Fibroblast of the aortic adventitia (primary cell): ENCODE data around the gene TRAM2. TPM values are rescaled to one million over a fixed set of nuclear protein-coding genes. Genes with fewer than 3 reads are reported as not detected.

ENCODE experiments used
- DNase-seq: peaks from one replicate; pipeline ENCODE4 v3.0.0-alpha.2; 2010; ENCODE audit warnings: low read depth
- H3K4me3 ChIP-seq: 2 replicates; pipeline ENCODE4 v1.5.1; 2011; ENCODE audit warnings: low read depth, mild to moderate bottlenecking, control low read depth, low read length, moderate library complexity
- total RNA-seq: library from RNA; depleted of rRNA; stranded (reverse); fragments of >200 nt; gene quantifications from 2 replicates; pipeline ENCODE4 v1.2.3, GENCODE V29; 2012; ENCODE audit warnings: low replicate concordance
- TF ChIP-seq, protein P1 (sequence below): IDR thresholded peaks from 2 replicates; pipeline ENCODE4 v1.5.1; 2011; ENCODE audit warnings: mild to moderate bottlenecking, low read length, control low read depth, inconsistent platforms; ENCODE audit not compliant: insufficient read depth

Gene TRAM2
- total RNA-seq, 1 donor: 128 TPM

DNA sequence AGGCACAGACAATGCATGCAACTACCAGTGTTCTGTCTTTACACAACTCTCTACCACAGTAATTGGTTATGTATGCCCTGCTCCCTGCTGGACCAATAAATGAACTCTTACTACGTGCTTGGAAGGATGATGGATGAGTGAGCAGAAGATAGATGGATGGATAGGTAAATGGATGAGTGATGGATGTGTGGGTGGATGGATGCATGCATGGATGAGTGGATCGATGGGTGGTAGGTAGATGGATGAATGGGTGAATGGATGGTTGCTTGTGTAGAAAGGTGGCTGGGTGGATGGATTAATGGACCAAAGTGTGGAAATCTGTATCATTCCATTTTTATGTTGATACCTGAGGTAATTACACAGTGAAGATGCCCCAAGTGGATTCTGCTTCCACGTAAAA, 10.1 kb upstream of the TRAM2 start:
- H3K4me3 ChIP-seq: no peak overlapping the region
- TF ChIP-seq, protein P1, sequence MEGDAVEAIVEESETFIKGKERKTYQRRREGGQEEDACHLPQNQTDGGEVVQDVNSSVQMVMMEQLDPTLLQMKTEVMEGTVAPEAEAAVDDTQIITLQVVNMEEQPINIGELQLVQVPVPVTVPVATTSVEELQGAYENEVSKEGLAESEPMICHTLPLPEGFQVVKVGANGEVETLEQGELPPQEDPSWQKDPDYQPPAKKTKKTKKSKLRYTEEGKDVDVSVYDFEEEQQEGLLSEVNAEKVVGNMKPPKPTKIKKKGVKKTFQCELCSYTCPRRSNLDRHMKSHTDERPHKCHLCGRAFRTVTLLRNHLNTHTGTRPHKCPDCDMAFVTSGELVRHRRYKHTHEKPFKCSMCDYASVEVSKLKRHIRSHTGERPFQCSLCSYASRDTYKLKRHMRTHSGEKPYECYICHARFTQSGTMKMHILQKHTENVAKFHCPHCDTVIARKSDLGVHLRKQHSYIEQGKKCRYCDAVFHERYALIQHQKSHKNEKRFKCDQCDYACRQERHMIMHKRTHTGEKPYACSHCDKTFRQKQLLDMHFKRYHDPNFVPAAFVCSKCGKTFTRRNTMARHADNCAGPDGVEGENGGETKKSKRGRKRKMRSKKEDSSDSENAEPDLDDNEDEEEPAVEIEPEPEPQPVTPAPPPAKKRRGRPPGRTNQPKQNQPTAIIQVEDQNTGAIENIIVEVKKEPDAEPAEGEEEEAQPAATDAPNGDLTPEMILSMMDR: no peak
- no peak for DNase-seq

DNA sequence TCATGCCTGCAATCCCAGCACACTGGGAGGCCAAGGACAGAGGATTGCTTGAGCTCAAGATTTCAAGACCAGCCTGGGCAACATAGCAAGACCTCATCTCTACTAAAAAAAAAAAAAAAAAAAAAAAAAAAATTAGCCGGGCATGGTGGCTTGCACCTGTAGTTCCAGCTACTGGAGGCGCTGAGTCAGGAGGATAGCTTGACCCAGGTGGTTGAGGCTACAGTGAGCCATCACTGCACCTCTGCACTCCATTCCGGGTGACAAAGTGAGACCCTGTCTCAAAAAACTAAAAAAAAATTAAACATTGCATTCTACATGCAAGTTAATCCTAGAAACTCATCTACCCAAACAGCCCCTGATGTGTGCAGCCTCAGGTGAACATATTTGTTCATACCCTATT, 7.3 kb upstream of the TRAM2 start:
- DNase-seq: no peak
- TF ChIP-seq, protein P1: no peak
- H3K4me3 ChIP-seq: no peak overlapping the region

DNA sequence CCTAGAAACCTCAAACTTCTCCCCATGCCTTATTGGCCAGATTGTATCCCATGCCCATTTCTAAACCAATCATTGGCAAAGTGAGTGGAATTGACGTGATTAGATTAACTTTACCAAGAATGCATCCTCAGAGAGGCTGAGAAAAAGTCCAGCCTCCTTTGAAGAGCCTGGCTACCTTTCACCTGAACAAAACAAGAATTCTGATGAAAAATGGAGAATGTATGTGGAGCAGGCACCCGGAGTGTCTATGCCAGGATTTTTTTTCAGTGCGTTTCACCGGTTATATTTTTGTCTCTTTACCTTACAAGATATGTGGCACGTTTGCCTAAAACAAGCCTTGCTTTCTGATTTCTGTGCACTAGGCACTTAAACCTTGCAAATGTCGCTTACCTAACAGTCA, 6.1 kb upstream of the TRAM2 start:
- TF ChIP-seq, protein P1: no peak
- DNase-seq: no peak

DNA sequence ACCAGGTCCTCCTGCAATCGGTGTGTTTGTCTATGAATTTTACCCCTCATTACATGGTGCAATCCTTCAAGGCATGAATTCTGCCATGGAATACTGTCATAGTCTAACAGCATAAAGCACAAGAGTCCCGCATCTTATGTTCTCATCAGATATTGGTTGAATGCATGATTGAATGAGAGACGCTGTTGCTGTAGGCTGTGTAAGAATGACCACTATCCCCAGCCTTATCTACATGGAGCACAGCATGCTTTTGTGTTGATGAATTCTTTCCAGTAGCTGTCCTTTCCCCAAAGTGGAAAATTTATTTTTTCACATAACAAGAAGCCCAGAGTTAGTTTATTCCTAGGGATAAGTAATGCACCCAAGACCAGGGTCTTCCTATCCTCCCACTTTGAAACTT, 5.6 kb upstream of the TRAM2 start:
- no peak for DNase-seq
- TF ChIP-seq, protein P1: no peak
- no peak overlapping the region for H3K4me3 ChIP-seq

More for the DNA sequence above, 6.1 kb upstream of the TRAM2 start:
- H3K4me3 ChIP-seq: no peak overlapping the region

DNA sequence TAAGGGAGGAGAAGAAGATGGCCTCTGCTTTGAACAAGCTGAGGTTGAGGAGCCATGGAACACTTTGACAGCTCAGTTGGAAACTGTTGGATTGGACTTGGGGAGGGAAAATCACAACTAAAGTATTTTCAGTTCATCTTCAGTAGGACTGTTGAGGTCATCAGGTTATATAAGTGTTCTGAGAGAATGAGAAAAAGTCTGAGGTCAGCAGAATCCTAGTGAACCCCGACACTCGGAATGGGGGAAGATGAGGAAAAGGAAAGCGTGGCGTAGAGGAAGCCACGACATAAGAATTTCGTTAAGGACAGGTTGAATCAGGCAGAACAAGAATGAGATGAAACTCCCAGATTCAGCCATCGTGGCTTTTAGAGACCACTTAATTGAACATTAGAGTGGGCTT, 4.0 kb upstream of the TRAM2 start:
- H3K4me3 ChIP-seq: no peak overlapping the region
- TF ChIP-seq, protein P1: no peak
- DNase-seq: no peak

DNA sequence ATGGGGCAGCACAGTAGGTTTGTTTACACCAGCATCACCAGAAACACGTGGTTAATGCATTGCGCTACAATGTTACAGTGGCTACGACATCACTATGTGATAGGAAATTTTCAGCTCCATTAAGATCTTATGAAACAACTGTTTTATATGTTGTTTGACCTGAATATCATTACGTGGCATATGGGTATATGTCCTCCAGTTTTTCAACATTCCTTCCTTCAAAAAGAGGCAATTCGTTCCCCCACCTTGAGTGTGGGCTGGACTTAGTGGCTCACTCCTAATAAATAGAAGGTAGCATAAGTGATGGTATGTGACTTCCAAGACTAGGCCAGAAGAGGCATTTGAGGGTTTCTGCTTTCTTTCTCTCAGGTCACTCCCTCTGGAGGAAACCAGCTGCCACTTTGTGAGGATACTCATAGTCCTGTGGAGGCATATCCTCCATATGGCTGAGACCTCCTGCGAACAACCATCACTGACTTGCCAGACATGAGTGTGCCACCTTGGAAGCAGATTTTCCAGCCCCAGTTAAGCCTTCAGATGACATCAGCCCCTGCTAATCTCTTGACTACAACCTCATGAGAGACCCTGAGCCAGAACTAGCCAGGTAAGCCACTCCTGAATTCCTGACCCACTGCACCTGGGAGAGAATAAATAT, 2.3 kb upstream of the TRAM2 start:
- TF ChIP-seq, protein P1: no peak
- no peak overlapping the region for H3K4me3 ChIP-seq
- no peak for DNase-seq
